NT2/D1 (cell line): ENCODE results near the gene GAS7.

Experiments used
- SUZ12 ChIP-seq: IDR thresholded peaks from 2 replicates; pipeline ENCODE4 v1.6.1; 2011; ENCODE audit not compliant: insufficient read length, insufficient read depth; ENCODE audit errors: extremely low read depth
- ZNF274 ChIP-seq: IDR thresholded peaks from 2 replicates; pipeline ENCODE4 v1.6.1; 2011; ENCODE audit warnings: mild to moderate bottlenecking, low read depth, low read length

GRCh38 chr17:10141436-10141835 lies 57.0 kb downstream of the GAS7 start:
- no peak for TF ChIP-seq SUZ12
- TF ChIP-seq ZNF274: no peak
